HG02981 (cell line): ENCODE data around the gene PPIL1.

ENCODE experiments used
- ATAC-seq: cut with Tn5 transposase; IDR thresholded peaks from one replicate; pipeline ENCODE4 v1.9.1; 2021; ENCODE audit warnings: mild to moderate bottlenecking, moderate library complexity; ENCODE audit not compliant: unreplicated experiment

PPIL1 gene

GRCh38 chr6:36856277-36856676, 18.3 kb downstream of the PPIL1 start:
- ATAC-seq, result no peak

GRCh38 chr6:36855750-36856149, 18.9 kb downstream of the PPIL1 start:
- no peak for ATAC-seq

- ATAC-seq, result no peak
Observed at GRCh38 chr6:36853325-36853724, 21.3 kb downstream of the PPIL1 start.

- no peak for ATAC-seq
Observed at GRCh38 chr6:36852481-36853147, 22.0 kb downstream of the PPIL1 start.

- ATAC-seq, result no peak
Observed at GRCh38 chr6:36851626-36852025, 23.0 kb downstream of the PPIL1 start.

- no peak for ATAC-seq
Observed at GRCh38 chr6:36851149-36851614, 23.4 kb downstream of the PPIL1 start.

GRCh38 chr6:36850021-36850420, 24.6 kb downstream of the PPIL1 start:
- ATAC-seq, result no peak

- ATAC-seq, result no peak
Observed at GRCh38 chr6:36848658-36849441, 25.8 kb downstream of the PPIL1 start.

- ATAC-seq, result no peak
Observed at GRCh38 chr6:36847991-36848390, 26.6 kb downstream of the PPIL1 start.

GRCh38 chr6:36847152-36847551, 27.5 kb downstream of the PPIL1 start:
- ATAC-seq, result no peak

- no peak for ATAC-seq
Observed at GRCh38 chr6:36845233-36845632, 29.4 kb downstream of the PPIL1 start.

GRCh38 chr6:36844232-36845170, 30.1 kb downstream of the PPIL1 start:
- ATAC-seq, result no peak

GRCh38 chr6:36843170-36843569, 31.4 kb downstream of the PPIL1 start:
- ATAC-seq, result no peak

GRCh38 chr6:36841756-36842155, 32.8 kb downstream of the PPIL1 start:
- no peak for ATAC-seq

- no peak for ATAC-seq
Observed at GRCh38 chr6:36840432-36841403, 33.9 kb downstream of the PPIL1 start.

GRCh38 chr6:36839749-36840431, 34.7 kb downstream of the PPIL1 start:
- ATAC-seq, result no peak

- ATAC-seq, result no peak
Observed at GRCh38 chr6:36838896-36839748, 35.5 kb downstream of the PPIL1 start, which contains the start of gene CPNE5. Gene CPNE5 (minus strand): TSS chr6:36839444. CDS start chr6:36839377, 67 bp downstream.

- no peak for ATAC-seq
Observed at GRCh38 chr6:36837686-36838085, 36.9 kb downstream of the PPIL1 start.

- ATAC-seq, result no peak
Observed at GRCh38 chr6:36837022-36837339, 37.6 kb downstream of the PPIL1 start.
